HG02642 (cell line): ENCODE data around the gene NFASC.

Source experiments
- ATAC-seq: cut with Tn5 transposase; IDR thresholded peaks from one replicate; pipeline ENCODE4 v1.9.1; 2021; ENCODE audit warnings: mild to moderate bottlenecking; ENCODE audit not compliant: unreplicated experiment, poor library complexity

Gene NFASC

GRCh38 chr1:204994086-204994862 lies 123.6 kb downstream of the NFASC start:
- no peak for ATAC-seq

GRCh38 chr1:204996981-204997380 lies 126.3 kb downstream of the NFASC start:
- ATAC-seq, result no peak

- ATAC-seq, result no peak
Observed at GRCh38 chr1:204997591-204998355, 127.1 kb downstream of the NFASC start.

- ATAC-seq, result no peak
Observed at GRCh38 chr1:205001162-205001561, 130.5 kb downstream of the NFASC start.

GRCh38 chr1:205002705-205003104 lies 132.0 kb downstream of the NFASC start:
- no peak for ATAC-seq

GRCh38 chr1:205003358-205004131 lies 132.9 kb downstream of the NFASC start:
- no peak for ATAC-seq

- no peak for ATAC-seq
Observed at GRCh38 chr1:205004351-205004750, 133.7 kb downstream of the NFASC start.

- ATAC-seq, result no peak
Observed at GRCh38 chr1:205008896-205009295, 138.2 kb downstream of the NFASC start.

GRCh38 chr1:205009670-205010069 lies 139.0 kb downstream of the NFASC start:
- no peak for ATAC-seq

GRCh38 chr1:205012391-205013140 lies 141.9 kb downstream of the NFASC start:
- no peak for ATAC-seq

- no peak for ATAC-seq
Observed at GRCh38 chr1:205013683-205014367, 143.2 kb downstream of the NFASC start.

GRCh38 chr1:205014783-205015182 lies 144.1 kb downstream of the NFASC start:
- no peak for ATAC-seq

- ATAC-seq, result no peak
Observed at GRCh38 chr1:205015241-205015640, 144.6 kb downstream of the NFASC start.

- no peak for ATAC-seq
Observed at GRCh38 chr1:205016075-205016474, 145.4 kb downstream of the NFASC start.

- no peak for ATAC-seq
Observed at GRCh38 chr1:205016584-205016983, 145.9 kb downstream of the NFASC start.

- ATAC-seq, result no peak
Observed at GRCh38 chr1:205017001-205017400, 146.3 kb downstream of the NFASC start.

- ATAC-seq, result no peak
Observed at GRCh38 chr1:205017766-205018165, 147.1 kb downstream of the NFASC start.

GRCh38 chr1:205018381-205018780 lies 147.7 kb downstream of the NFASC start:
- ATAC-seq, result no peak

GRCh38 chr1:205020466-205020865 lies 149.8 kb downstream of the NFASC start:
- no peak for ATAC-seq

- no peak for ATAC-seq
Observed at GRCh38 chr1:205024679-205025078, 154.0 kb downstream of the NFASC start.
